Measurements from ENCODE around the gene GCNT1.

The GCNT1 gene

GRCh38 chr9:76452839-76453238, 6.1 kb upstream of the GCNT1 start:
- ATAC-seq: no peak
- TF ChIP-seq OSR1 (CRISPR knock-in tag; IDR thresholded peaks at IDR 0.05) (no peak), POU6F1 (CRISPR knock-in tag; IDR thresholded peaks at IDR 0.05; ENCODE audit: borderline replicate concordance, low read depth) (no peak), ZNF8 (CRISPR knock-in tag; IDR thresholded peaks at IDR 0.05) (no peak), CSDC2 (CRISPR knock-in tag; IDR thresholded peaks at IDR 0.05) (no peak), RARB (CRISPR knock-in tag; IDR thresholded peaks at IDR 0.05) (no peak), TSHZ2 (CRISPR knock-in tag; IDR thresholded peaks at IDR 0.05) (no peak), ISL1 (CRISPR knock-in tag; IDR thresholded peaks at IDR 0.05) (no peak), CSRNP3 (CRISPR knock-in tag; IDR thresholded peaks at IDR 0.05) (no peak), TOX (CRISPR knock-in tag; IDR thresholded peaks at IDR 0.05; ENCODE audit: borderline replicate concordance) (no peak), SNAI2 (CRISPR knock-in tag; IDR thresholded peaks at IDR 0.05) (no peak), ESRRG (CRISPR knock-in tag; IDR thresholded peaks at IDR 0.05) (no peak), TCF4 (CRISPR knock-in tag; IDR thresholded peaks at IDR 0.05; ENCODE audit: borderline replicate concordance) (no peak), CREB5 (CRISPR knock-in tag; IDR thresholded peaks at IDR 0.05; ENCODE audit: low read depth) (no peak), BACH2 (CRISPR knock-in tag; IDR thresholded peaks at IDR 0.05; ENCODE audit: borderline replicate concordance) (no peak)

GRCh38 chr9:76453785-76454184, 5.2 kb upstream of the GCNT1 start:
- no peak for ATAC-seq
- TF ChIP-seq GLIS3 (CRISPR knock-in tag; IDR thresholded peaks at IDR 0.05) (no peak), ZNF8 (CRISPR knock-in tag; IDR thresholded peaks at IDR 0.05) (no peak), ZFP3 (CRISPR knock-in tag; IDR thresholded peaks at IDR 0.05) (no peak), RARB (CRISPR knock-in tag; IDR thresholded peaks at IDR 0.05) (no peak), PATZ1 (CRISPR knock-in tag; IDR thresholded peaks at IDR 0.05; ENCODE audit: borderline replicate concordance) (no peak), TCF4 (CRISPR knock-in tag; IDR thresholded peaks at IDR 0.05; ENCODE audit: borderline replicate concordance) (no peak), PPARA (CRISPR knock-in tag; IDR thresholded peaks at IDR 0.05; ENCODE audit: borderline replicate concordance) (no peak), CREB5 (CRISPR knock-in tag; IDR thresholded peaks at IDR 0.05; ENCODE audit: low read depth) (no peak), ZNF565 (CRISPR knock-in tag; conservative IDR thresholded peaks at IDR 0.05; ENCODE audit: low read depth) (no peak), ZNF70 (CRISPR knock-in tag; IDR thresholded peaks at IDR 0.05) (no peak), BACH2 (CRISPR knock-in tag; IDR thresholded peaks at IDR 0.05; ENCODE audit: borderline replicate concordance) (no peak), ZC3H10 (CRISPR knock-in tag; IDR thresholded peaks at IDR 0.05) (no peak), OSR1 (CRISPR knock-in tag; IDR thresholded peaks at IDR 0.05) (no peak), ESRRG (CRISPR knock-in tag; IDR thresholded peaks at IDR 0.05) (no peak), ZFP30 (CRISPR knock-in tag; IDR thresholded peaks at IDR 0.05) (no peak), SNAI2 (CRISPR knock-in tag; IDR thresholded peaks at IDR 0.05) (no peak), TSHZ2 (CRISPR knock-in tag; IDR thresholded peaks at IDR 0.05) (no peak), CSDC2 (CRISPR knock-in tag; IDR thresholded peaks at IDR 0.05) (no peak), ISL1 (CRISPR knock-in tag; IDR thresholded peaks at IDR 0.05) (no peak)
